Neural progenitor cell (in vitro differentiated cells): ENCODE measurements around the gene CLDN10. TPM values are rescaled to one million over a fixed set of nuclear protein-coding genes. Genes with fewer than 3 reads are reported as not detected.

Source experiments
- DNase-seq: peaks from one replicate; pipeline ENCODE4 v3.0.0-alpha.2; 2016; ENCODE audit warnings: low spot score
- H2AFZ ChIP-seq: fragments of 200-600 bp; sonication (generic); replicated peaks from 2 replicates; pipeline ENCODE4 v1.6.1; 2016; ENCODE audit warnings: antibody characterized with exemption
- H3F3A ChIP-seq: fragments of 200-600 bp; sonication (generic); 2 replicates; pipeline ENCODE4 v1.6.1; 2016; ENCODE audit warnings: antibody characterized with exemption, low read depth
- H3K27ac ChIP-seq: fragments of 200-600 bp; sonication (generic); 2 replicates; pipeline ENCODE4 v1.5.1; 2016; ENCODE audit warnings: mild to moderate bottlenecking
- H3K27me3 ChIP-seq: fragments of 200-600 bp; sonication (generic); 2 replicates; pipeline ENCODE4 v1.6.1; 2016; ENCODE audit warnings: mild to moderate bottlenecking, moderate library complexity
- H3K36me3 ChIP-seq: fragments of 200-600 bp; sonication (generic); 2 replicates; pipeline ENCODE4 v1.5.1; 2016
- H3K4me1 ChIP-seq: fragments of 200-600 bp; sonication (generic); 2 replicates; pipeline ENCODE4 v1.6.1; 2016; ENCODE audit warnings: mixed run types
- H3K4me2 ChIP-seq: fragments of 200-600 bp; sonication (generic); 2 replicates; pipeline ENCODE4 v1.6.1; 2016
- H3K4me3 ChIP-seq: fragments of 200-600 bp; sonication (generic); 2 replicates; pipeline ENCODE4 v1.5.1; 2016
- H3K79me2 ChIP-seq: fragments of 200-600 bp; sonication (generic); 2 replicates; pipeline ENCODE4 v1.6.1; 2016; ENCODE audit warnings: low read depth
- H3K9ac ChIP-seq: fragments of 200-600 bp; sonication (generic); 2 replicates; pipeline ENCODE4 v1.6.1; 2016
- H3K9me3 ChIP-seq: fragments of 200-600 bp; sonication (generic); 2 replicates; pipeline ENCODE4 v1.5.1; 2016; ENCODE audit warnings: low read depth
- H4K20me1 ChIP-seq: fragments of 200-600 bp; sonication (generic); 2 replicates; pipeline ENCODE4 v1.6.1; 2016; ENCODE audit warnings: low read depth
- H3K27ac Mint-ChIP-seq: 3 replicates; pipeline ENCODE4 v1.8.0; 2021; ENCODE audit warnings: mixed read lengths
- H3K27me3 Mint-ChIP-seq: 2 replicates; pipeline ENCODE4 v1.8.0; 2022; ENCODE audit warnings: low read depth, mild to moderate bottlenecking, inconsistent platforms, moderate library complexity, mixed read lengths; ENCODE audit not compliant: insufficient read depth
- H3K36me3 Mint-ChIP-seq: 3 replicates; pipeline ENCODE4 v1.8.0; 2021; ENCODE audit warnings: mixed read lengths
- H3K4me1 Mint-ChIP-seq: 3 replicates; pipeline ENCODE4 v1.8.0; 2021; ENCODE audit warnings: mixed read lengths
- H3K4me3 Mint-ChIP-seq: 3 replicates; pipeline ENCODE4 v1.8.0; 2021; ENCODE audit warnings: mild to moderate bottlenecking, moderate library complexity, mixed read lengths
- H3K9me3 Mint-ChIP-seq: 3 replicates; pipeline ENCODE4 v1.8.0; 2020; ENCODE audit warnings: mixed read lengths
- CTCF ChIP-seq: fragments of 200-600 bp; sonication (generic); IDR thresholded peaks from 2 replicates; pipeline ENCODE4 v1.5.1; 2017; ENCODE audit warnings: antibody characterized with exemption, mild to moderate bottlenecking
- EZH2 ChIP-seq: fragments of 200-600 bp; sonication (generic); IDR thresholded peaks from 2 replicates; pipeline ENCODE4 v1.6.1; 2017; ENCODE audit warnings: antibody characterized with exemption, mild to moderate bottlenecking, moderate library complexity
- EZH2phosphoT487 ChIP-seq: fragments of 200-600 bp; sonication (generic); IDR thresholded peaks from 2 replicates; pipeline ENCODE4 v1.6.1; 2017; ENCODE audit warnings: antibody characterized with exemption
- total RNA-seq: library from RNA; depleted of rRNA; stranded (reverse); fragments of >200 nt; gene quantifications from 2 replicates; pipeline ENCODE4 v1.2.3, GENCODE V29; 2015; ENCODE audit warnings: low replicate concordance

CLDN10 gene
- total RNA-seq, 1 donor from 2014 or later, result 25.5 TPM

- Histone ChIP-seq H3K4me2 (no peak overlapping the region), H3K79me2 (no peaks in the 10 kb centered on the region), H3K9me3 (no peaks in the 10 kb centered on the region), H4K20me1 (no peaks in the 10 kb centered on the region), H3K36me3 (peaks cover 24% of the 10 kb centered on the region), H3K27ac (no peak overlapping the region), H3K4me1 (no peaks in the 10 kb centered on the region), H3K4me3 (no peak overlapping the region), H3K9ac (no peak overlapping the region), H3K27me3 (no peaks in the 10 kb centered on the region), H3F3A (no peaks in the 10 kb centered on the region), H2AFZ (no peak overlapping the region)
- peaks cover 39% of the 10 kb centered on the region for H3K36me3 Mint-ChIP-seq
- no peaks in the 10 kb centered on the region for H3K4me1 Mint-ChIP-seq
- no peak for DNase-seq
- H3K4me3 Mint-ChIP-seq, result no peak overlapping the region
- no peak for TF ChIP-seq EZH2
- TF ChIP-seq EZH2phosphoT487, result no peak
- no peak for TF ChIP-seq CTCF
- no peaks in the 10 kb centered on the region for H3K9me3 Mint-ChIP-seq
- no peak overlapping the region for H3K27ac Mint-ChIP-seq
- H3K27me3 Mint-ChIP-seq, result no peaks in the 10 kb centered on the region
Observed at GRCh38 chr13:95585867-95586266, 33.3 kb downstream of the CLDN10 start.

DNA sequence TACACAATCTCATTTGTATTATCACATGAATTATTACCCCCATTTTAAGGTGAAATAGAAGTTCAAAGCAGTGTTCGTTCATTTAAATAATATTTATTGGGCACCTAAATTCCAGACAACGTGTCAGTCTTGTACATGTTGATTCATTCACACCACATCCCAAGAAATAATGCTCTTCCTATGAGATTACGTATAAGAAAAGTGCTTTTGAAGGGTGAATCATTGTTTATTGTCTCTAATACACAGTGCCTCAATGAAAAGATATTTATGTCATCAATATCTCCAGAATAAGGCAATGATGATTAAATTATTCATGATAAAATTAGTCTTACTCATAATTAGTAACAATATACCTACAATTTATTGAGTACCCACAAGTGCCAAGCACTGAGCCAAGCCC, 35.6 kb downstream of the CLDN10 start:
- H3K9me3 Mint-ChIP-seq, result no peaks in the 10 kb centered on the region
- no peak for DNase-seq
- Histone ChIP-seq H4K20me1 (no peaks in the 10 kb centered on the region), H3K9me3 (no peaks in the 10 kb centered on the region), H3K4me1 (no peaks in the 10 kb centered on the region), H3K27me3 (no peaks in the 10 kb centered on the region), H3K79me2 (no peaks in the 10 kb centered on the region), H3K27ac (no peak overlapping the region), H3K4me3 (no peak overlapping the region), H3K4me2 (no peak overlapping the region), H3F3A (no peaks in the 10 kb centered on the region), H3K9ac (no peak overlapping the region), H2AFZ (no peak overlapping the region), H3K36me3 (peaks cover 24% of the 10 kb centered on the region)
- peaks cover 41% of the 10 kb centered on the region for H3K36me3 Mint-ChIP-seq
- H3K27ac Mint-ChIP-seq, result no peak overlapping the region
- no peak overlapping the region for H3K4me3 Mint-ChIP-seq
- no peaks in the 10 kb centered on the region for H3K4me1 Mint-ChIP-seq
- TF ChIP-seq EZH2 (no peak), CTCF (no peak)
- no peaks in the 10 kb centered on the region for H3K27me3 Mint-ChIP-seq

DNA sequence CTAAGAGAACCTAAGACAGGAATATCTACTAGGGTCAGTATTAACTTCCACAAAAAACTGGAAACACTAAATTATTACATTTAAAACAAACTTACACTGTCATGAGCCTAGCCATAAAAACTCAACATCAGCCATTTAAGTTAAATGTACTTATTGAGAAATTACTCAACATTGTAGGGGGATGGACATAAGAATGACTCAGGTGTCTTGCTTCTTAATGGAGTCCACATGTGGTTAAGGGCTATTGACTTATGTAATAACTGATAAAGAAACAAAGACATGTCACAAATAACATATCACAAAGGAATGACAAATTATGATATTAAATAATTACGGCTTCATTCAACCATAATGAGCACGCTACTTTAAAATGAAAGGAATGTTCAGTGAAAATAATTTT, 36.2 kb downstream of the CLDN10 start:
- no peaks in the 10 kb centered on the region for H3K79me2 ChIP-seq
- Mint-ChIP-seq H3K36me3 (peaks cover 42% of the 10 kb centered on the region), H3K27ac (no peak overlapping the region), H3K27me3 (no peaks in the 10 kb centered on the region), H3K4me3 (no peak overlapping the region), H3K4me1 (no peaks in the 10 kb centered on the region), H3K9me3 (no peaks in the 10 kb centered on the region)
- TF ChIP-seq CTCF, result no peak
- TF ChIP-seq EZH2, result no peak
- no peak for TF ChIP-seq EZH2phosphoT487
- no peak overlapping the region for H3K27ac ChIP-seq
- H3K9me3 ChIP-seq, result no peaks in the 10 kb centered on the region
- DNase-seq, result no peak
- no peak overlapping the region for H3K4me2 ChIP-seq
- H2AFZ ChIP-seq, result no peak overlapping the region
- H3K27me3 ChIP-seq, result no peaks in the 10 kb centered on the region
- no peak overlapping the region for H3K4me3 ChIP-seq
- no peaks in the 10 kb centered on the region for H4K20me1 ChIP-seq
- H3F3A ChIP-seq, result no peaks in the 10 kb centered on the region
- H3K4me1 ChIP-seq, result no peaks in the 10 kb centered on the region
- H3K36me3 ChIP-seq, result peaks cover 27% of the 10 kb centered on the region
- H3K9ac ChIP-seq, result no peak overlapping the region

GRCh38 chr13:95593462-95593861, 40.9 kb downstream of the CLDN10 start:
- no peak overlapping the region for H3K4me2 ChIP-seq
- no peak overlapping the region for H3K4me3 ChIP-seq
- no peak overlapping the region for H3K27ac ChIP-seq
- H3K9me3 ChIP-seq, result no peaks in the 10 kb centered on the region
- no peaks in the 10 kb centered on the region for H3K27me3 Mint-ChIP-seq
- peaks cover 33% of the 10 kb centered on the region for H3K36me3 Mint-ChIP-seq
- no peak for DNase-seq
- no peaks in the 10 kb centered on the region for H3K79me2 ChIP-seq
- no peaks in the 10 kb centered on the region for H3K27me3 ChIP-seq
- H4K20me1 ChIP-seq, result no peaks in the 10 kb centered on the region
- H3K4me3 Mint-ChIP-seq, result no peak overlapping the region
- H3K4me1 Mint-ChIP-seq, result no peaks in the 10 kb centered on the region
- no peak overlapping the region for H3K9ac ChIP-seq
- peaks cover 17% of the 10 kb centered on the region for H3K36me3 ChIP-seq
- TF ChIP-seq EZH2phosphoT487, result no peak
- TF ChIP-seq CTCF, result no peak
- TF ChIP-seq EZH2, result no peak
- no peaks in the 10 kb centered on the region for H3K4me1 ChIP-seq
- no peak overlapping the region for H3K27ac Mint-ChIP-seq
- H3F3A ChIP-seq, result no peaks in the 10 kb centered on the region
- no peaks in the 10 kb centered on the region for H3K9me3 Mint-ChIP-seq
- no peak overlapping the region for H2AFZ ChIP-seq
